Neuronal stem cell (in vitro differentiated cells): ENCODE data around the gene SCNN1B.

ENCODE experiments used
- DNase-seq: peaks from one replicate; pipeline ENCODE4 v3.0.0-alpha.2; 2013; ENCODE audit warnings: low spot score
- H2AFZ ChIP-seq: one replicate; pipeline ENCODE4 v1.6.1; 2013; ENCODE audit warnings: mild to moderate bottlenecking, low read length, inconsistent platforms
- H2AK5ac ChIP-seq: 2 replicates; pipeline ENCODE4 v1.6.1; 2013; ENCODE audit warnings: low read depth, mild to moderate bottlenecking, inconsistent platforms, low read length, moderate library complexity, mixed read lengths
- H2BK120ac ChIP-seq: 2 replicates; pipeline ENCODE4 v1.6.1; 2013; ENCODE audit warnings: low read depth, mild to moderate bottlenecking, inconsistent platforms, low read length, moderate library complexity, mixed read lengths
- H2BK12ac ChIP-seq: one replicate; pipeline ENCODE4 v1.6.1; 2013; ENCODE audit warnings: low read length, inconsistent platforms
- H2BK15ac ChIP-seq: 2 replicates; pipeline ENCODE4 v1.6.1; 2013; ENCODE audit warnings: mild to moderate bottlenecking, low read length, inconsistent platforms, mixed read lengths
- H2BK5ac ChIP-seq: one replicate; pipeline ENCODE4 v1.6.1; 2013; ENCODE audit warnings: inconsistent platforms, mild to moderate bottlenecking, low read length, moderate library complexity
- H3K14ac ChIP-seq: one replicate; pipeline ENCODE4 v1.6.1; 2013; ENCODE audit warnings: low read length, inconsistent platforms
- H3K18ac ChIP-seq: 2 replicates; pipeline ENCODE4 v1.6.1; 2013; ENCODE audit warnings: low read length, inconsistent platforms
- H3K23ac ChIP-seq: 2 replicates; pipeline ENCODE4 v1.6.1; 2013; ENCODE audit warnings: low read depth, mild to moderate bottlenecking, mixed read lengths, low read length, inconsistent platforms; ENCODE audit not compliant: poor library complexity
- H3K27ac ChIP-seq: replicated peaks from 3 replicates; pipeline ENCODE4 v1.5.1; 2013; ENCODE audit warnings: low read length, inconsistent platforms
- H3K27me3 ChIP-seq, 3 experiments: 2 replicates each; pipeline ENCODE4 v1.6.1; 2013; ENCODE audit warnings: low read length in 3 of 3, mild to moderate bottlenecking in 2 of 3, inconsistent platforms in 1 of 3, low read depth in 1 of 3, mixed read lengths in 1 of 3, moderate library complexity in 1 of 3; ENCODE audit not compliant: control insufficient read depth in 3 of 3, insufficient read depth in 3 of 3
- H3K36me3 ChIP-seq, 2 donors: replicated peaks in 1 of 2; 2 replicates each; pipeline ENCODE4 v1.6.1; 2013; ENCODE audit warnings: low read length in 2 of 2; ENCODE audit not compliant: control insufficient read depth in 2 of 2, insufficient read depth in 2 of 2
- H3K4ac ChIP-seq: 2 replicates; pipeline ENCODE4 v1.6.1; 2013; ENCODE audit warnings: inconsistent platforms, mild to moderate bottlenecking, low read length, moderate library complexity
- H3K4me1 ChIP-seq, 2 donors: 1 replicate in 1 of 2; 2 replicates in 1 of 2; pipeline ENCODE4 v1.6.1; 2013; ENCODE audit warnings: low read length in 2 of 2, low read depth in 1 of 2; ENCODE audit not compliant: control insufficient read depth in 2 of 2, insufficient read depth in 1 of 2
- H3K4me2 ChIP-seq: one replicate; pipeline ENCODE4 v1.6.1; 2013; ENCODE audit warnings: mild to moderate bottlenecking, low read length, inconsistent platforms; ENCODE audit not compliant: insufficient read depth, poor library complexity, severe bottlenecking
- H3K4me3 ChIP-seq, 2 donors: 2 replicates each; pipeline ENCODE4 v1.5.1; 2013; ENCODE audit warnings: low read length in 2 of 2, mild to moderate bottlenecking in 2 of 2, inconsistent platforms in 1 of 2, moderate library complexity in 1 of 2
- H3K79me1 ChIP-seq: one replicate; pipeline ENCODE4 v1.6.1; 2013; ENCODE audit warnings: low read depth, mild to moderate bottlenecking, inconsistent platforms, low read length, moderate library complexity
- H3K9ac ChIP-seq: one replicate; pipeline ENCODE4 v1.6.1; 2013; ENCODE audit warnings: mild to moderate bottlenecking, low read depth, low read length, inconsistent platforms; ENCODE audit not compliant: poor library complexity
- H3K9me3 ChIP-seq, 2 donors: replicated peaks in 1 of 2; 2 replicates each; pipeline versions ENCODE3 to v1.6.1; 2013; ENCODE audit warnings: low read length in 2 of 2, mild to moderate bottlenecking in 2 of 2, inconsistent platforms in 1 of 2, low read depth in 1 of 2, mixed read lengths in 1 of 2, moderate library complexity in 1 of 2; ENCODE audit not compliant: control insufficient read depth in 2 of 2, insufficient read depth in 1 of 2
- H4K8ac ChIP-seq: one replicate; pipeline ENCODE4 v1.6.1; 2013; ENCODE audit warnings: low read depth, mild to moderate bottlenecking, inconsistent platforms, low read length, moderate library complexity
- H4K91ac ChIP-seq: one replicate; pipeline ENCODE4 v1.6.1; 2013; ENCODE audit warnings: low read length, low read depth, mild to moderate bottlenecking, inconsistent platforms; ENCODE audit not compliant: poor library complexity
- WGBS, 2 donors: extraction: QIAGEN DNeasy Blood & Tissue Kit; methylation state at CpG; one replicate each; pipeline ENCODE4 v1.1.7; 2013; ENCODE audit warnings: missing lambda C conversion rate in 2 of 2, mixed read lengths in 1 of 2; ENCODE audit not compliant: insufficient read length in 2 of 2, insufficient replicate concordance in 1 of 2; ENCODE audit errors: extremely low coverage in 2 of 2; 5-methylcytosine and 5-hydroxymethylcytosine counted together

SCNN1B gene

DNA sequence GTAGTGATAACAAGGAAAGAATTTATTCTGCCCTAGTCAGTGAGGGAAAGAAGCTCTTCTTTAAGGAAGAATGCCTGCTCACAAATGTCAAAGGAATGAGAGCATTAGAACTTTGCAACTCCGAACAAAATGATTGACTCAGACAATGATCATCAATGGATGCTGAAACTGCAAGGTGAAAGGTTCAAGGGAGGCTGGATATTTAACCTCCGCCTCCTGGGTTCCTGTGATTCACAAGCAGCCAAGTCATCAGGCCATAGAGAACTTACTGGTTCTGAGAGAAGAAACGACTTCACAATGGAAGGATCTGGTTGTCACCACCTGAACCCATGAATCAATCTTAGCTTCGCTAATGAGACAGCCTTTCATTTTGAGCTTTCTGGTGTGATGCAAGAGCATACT is 16.0 kb upstream of the SCNN1B start:
- no peak overlapping the region for H3K4ac ChIP-seq
- H2BK15ac ChIP-seq, result no peak overlapping the region
- no peak overlapping the region for H3K23ac ChIP-seq
- no peaks in the 10 kb centered on the region for H3K4me1 ChIP-seq
- no peaks in the 10 kb centered on the region for H3K36me3 ChIP-seq
- no peak overlapping the region for H4K91ac ChIP-seq
- H3K18ac ChIP-seq, result no peak overlapping the region
- no peak overlapping the region for H2AK5ac ChIP-seq
- H3K4me2 ChIP-seq, result no peak overlapping the region
- no peak overlapping the region for H2BK5ac ChIP-seq
- no peak overlapping the region for H2AFZ ChIP-seq
- H2BK12ac ChIP-seq, result no peak overlapping the region
- no peak overlapping the region for H3K14ac ChIP-seq
- no peaks in the 10 kb centered on the region for H3K9me3 ChIP-seq
- H3K4me3 ChIP-seq, result no peak overlapping the region
- no CpG with 5 or more reads among the region's 4 CpGs for WGBS, 2 donors
- H3K27me3 ChIP-seq, result no peaks in the 10 kb centered on the region
- no peak overlapping the region for H4K8ac ChIP-seq
- no peak overlapping the region for H3K9ac ChIP-seq
- no peak for DNase-seq
- H3K27ac ChIP-seq, result no peak overlapping the region
- no peaks in the 10 kb centered on the region for H3K79me1 ChIP-seq
- H2BK120ac ChIP-seq, result no peak overlapping the region

DNA sequence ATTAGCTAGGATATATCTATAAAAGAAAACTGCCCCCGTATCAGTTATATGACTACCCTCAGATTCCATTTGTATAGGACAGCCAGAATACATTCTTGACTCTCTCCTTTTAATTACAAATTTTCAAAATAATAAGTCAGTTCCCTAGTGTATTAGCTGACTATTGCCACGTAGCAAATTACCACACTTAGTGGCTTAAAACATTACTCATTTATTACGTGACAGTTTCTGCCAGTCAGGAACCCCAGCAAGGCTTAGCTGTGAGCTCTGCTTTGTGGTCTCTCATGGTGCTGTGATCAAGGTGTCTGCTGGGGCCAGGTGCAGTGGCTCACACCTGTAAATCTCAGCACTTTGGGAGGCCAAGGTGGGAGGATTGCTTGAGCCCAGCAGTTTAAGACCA is 13.9 kb upstream of the SCNN1B start:
- WGBS, 2 donors, result no CpG with 5 or more reads among the region's 3 CpGs
- Histone ChIP-seq H3K4me1 (no peaks in the 10 kb centered on the region), H3K4me2 (no peak overlapping the region), H3K27ac (no peak overlapping the region), H3K79me1 (no peaks in the 10 kb centered on the region), H4K8ac (no peak overlapping the region), H4K91ac (no peak overlapping the region), H3K18ac (no peak overlapping the region), H2BK12ac (no peak overlapping the region), H3K36me3 (no peaks in the 10 kb centered on the region), H2BK120ac (no peak overlapping the region), H3K4ac (no peak overlapping the region), H2AK5ac (no peak overlapping the region), H3K14ac (no peak overlapping the region), H2BK5ac (no peak overlapping the region), H3K9ac (no peak overlapping the region), H3K27me3 (no peaks in the 10 kb centered on the region), H2BK15ac (no peak overlapping the region), H3K23ac (no peak overlapping the region), H2AFZ (no peak overlapping the region), H3K4me3 (no peak overlapping the region), H3K9me3 (no peaks in the 10 kb centered on the region)
- no peak for DNase-seq

DNA sequence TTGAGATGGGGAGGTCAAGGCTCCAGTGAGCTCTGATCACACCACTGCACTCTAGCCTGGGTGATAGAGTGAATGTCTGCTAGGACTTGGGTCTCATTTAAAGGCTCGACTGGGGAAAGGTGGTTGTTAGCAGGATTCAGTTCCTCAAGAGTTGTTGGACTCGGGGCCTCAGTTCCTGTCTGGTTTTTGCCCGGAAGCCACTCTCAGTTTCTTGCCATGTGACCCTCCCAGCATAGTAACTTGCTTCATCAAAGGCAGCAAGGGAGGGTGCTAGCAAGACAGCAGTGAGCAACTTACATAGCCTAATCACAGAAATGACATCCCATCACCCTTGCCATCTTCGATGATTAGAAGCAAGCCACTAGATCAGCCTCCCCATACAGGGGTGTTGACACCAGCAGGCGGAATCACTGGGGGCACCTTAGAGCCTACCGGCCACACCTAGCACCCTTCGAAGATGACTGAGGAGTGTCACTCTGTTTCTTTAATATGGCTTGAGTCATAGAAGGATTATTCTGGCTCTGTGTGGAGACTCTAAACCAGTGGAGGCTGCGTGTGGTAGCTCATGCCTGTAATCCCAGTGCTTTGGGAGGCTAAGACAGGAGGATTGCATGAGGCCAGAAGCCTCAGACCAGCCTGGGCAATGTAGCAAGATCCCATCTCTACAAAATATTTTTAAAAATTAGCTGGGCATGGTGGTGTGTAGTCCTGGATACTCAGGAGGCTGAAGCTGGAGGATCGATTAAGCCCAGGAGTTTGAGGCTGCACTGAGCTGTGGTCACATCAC is 13.2 kb upstream of the SCNN1B start:
- Histone ChIP-seq H3K9ac (no peak overlapping the region), H3K23ac (no peak overlapping the region), H3K4me2 (no peak overlapping the region), H3K36me3 (no peaks in the 10 kb centered on the region), H3K27ac (no peak overlapping the region), H2AK5ac (no peak overlapping the region), H3K4me1 (no peaks in the 10 kb centered on the region), H2BK12ac (no peak overlapping the region), H3K27me3 (no peaks in the 10 kb centered on the region), H2BK5ac (no peak overlapping the region), H2AFZ (no peak overlapping the region), H3K4ac (no peak overlapping the region), H3K9me3 (no peaks in the 10 kb centered on the region), H4K91ac (no peak overlapping the region), H3K4me3 (no peak overlapping the region), H3K14ac (no peak overlapping the region), H4K8ac (no peak overlapping the region), H2BK15ac (no peak overlapping the region), H3K79me1 (no peaks in the 10 kb centered on the region), H2BK120ac (no peak overlapping the region), H3K18ac (no peak overlapping the region)
- WGBS, 2 donors, result no CpG with 5 or more reads among the region's 9 CpGs
- no peak for DNase-seq

DNA sequence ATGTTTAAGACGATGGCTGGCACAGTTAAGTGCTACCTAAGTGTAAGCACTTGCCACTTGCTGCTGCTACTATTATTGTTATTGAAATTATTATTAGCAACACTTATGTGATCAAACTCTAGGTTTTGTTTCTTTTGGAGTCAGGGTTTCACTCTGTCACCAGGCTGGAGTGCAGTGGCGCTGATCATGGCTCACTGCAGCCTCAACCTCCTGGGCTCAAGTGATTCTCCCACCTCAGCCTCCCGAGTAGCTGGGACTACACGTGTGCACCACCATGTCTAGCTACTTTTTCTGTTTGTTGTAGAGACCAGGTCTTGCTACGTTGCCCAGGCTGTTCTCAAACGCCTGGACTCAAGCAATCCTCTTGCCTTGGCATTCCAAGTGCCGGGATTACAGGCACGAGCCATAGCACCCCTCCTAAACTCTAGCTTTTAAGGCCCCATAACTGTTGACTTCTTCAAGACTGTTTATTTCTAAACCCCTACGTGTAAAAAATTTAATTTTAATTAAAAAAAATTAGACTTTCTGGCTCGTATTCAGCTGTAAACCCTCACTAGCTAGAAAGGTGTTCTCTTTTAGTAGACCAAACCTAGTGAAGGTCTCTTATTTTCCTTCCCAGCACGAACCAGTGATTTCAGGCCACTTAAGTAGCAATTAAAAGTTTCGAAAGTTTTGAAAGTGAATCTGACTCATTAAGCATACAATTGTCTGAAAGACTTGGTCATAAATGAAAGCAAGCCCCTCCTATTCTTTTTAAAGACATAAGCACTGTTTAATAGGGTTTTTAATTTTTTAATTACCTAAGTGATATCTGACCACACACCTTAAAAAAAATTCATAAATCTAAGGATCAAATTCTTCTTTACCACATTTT is 11.7 kb upstream of the SCNN1B start:
- DNase-seq, result no peak
- Histone ChIP-seq H2BK15ac (no peak overlapping the region), H3K18ac (no peak overlapping the region), H3K14ac (no peak overlapping the region), H3K4ac (no peak overlapping the region), H3K27me3 (no peaks in the 10 kb centered on the region), H3K9me3 (no peaks in the 10 kb centered on the region), H2BK12ac (no peak overlapping the region), H2BK5ac (no peak overlapping the region), H2BK120ac (no peak overlapping the region), H4K91ac (no peak overlapping the region), H3K23ac (no peak overlapping the region), H4K8ac (peak overlapping the region; percentile 10), H3K4me3 (no peak overlapping the region), H2AFZ (no peak overlapping the region), H3K27ac (no peak overlapping the region), H3K4me2 (no peak overlapping the region), H2AK5ac (no peak overlapping the region), H3K36me3 (no peaks in the 10 kb centered on the region), H3K79me1 (no peaks in the 10 kb centered on the region), H3K9ac (no peak overlapping the region), H3K4me1 (no peaks in the 10 kb centered on the region)
- no CpG with 5 or more reads among the region's 12 CpGs for WGBS, 2 donors
